Bronchial epithelial cell (primary cell): ENCODE measurements around the gene PLXNB2. TPM values are rescaled to one million over a fixed set of nuclear protein-coding genes. Genes with fewer than 3 reads are reported as not detected.
A peak's percentile ranks its signal among the peaks of the same experiment; 100 is the strongest.

Experiments
- DNase-seq: peaks from one replicate; pipeline ENCODE4 v3.0.0-alpha.2; 2010; ENCODE audit warnings: low read depth
- FAIRE-seq: peaks from 2 replicates; lab custom pipeline; 2011; peaks lifted over from hg19 to GRCh38; lab: Jason Lieb, UNC
- H3K27me3 ChIP-seq: 2 replicates; pipeline ENCODE4 v1.5.1; 2011; ENCODE audit warnings: low read length; ENCODE audit not compliant: control insufficient read depth, insufficient read depth
- H3K36me3 ChIP-seq: 2 replicates; pipeline ENCODE4 v1.5.1; 2011; ENCODE audit warnings: low read length; ENCODE audit not compliant: control insufficient read depth, insufficient read depth
- H3K4me3 ChIP-seq: 2 replicates; pipeline ENCODE4 v1.5.1; 2011; ENCODE audit warnings: mild to moderate bottlenecking, low read depth, low read length, control low read depth
- CTCF ChIP-seq: IDR thresholded peaks from 2 replicates; pipeline ENCODE4 v1.5.1; 2011; ENCODE audit warnings: mild to moderate bottlenecking, moderate library complexity, low read length, control low read depth, inconsistent platforms; ENCODE audit not compliant: insufficient read depth, severe bottlenecking
- total RNA-seq: library from RNA; depleted of rRNA; stranded (reverse); fragments of >200 nt; gene quantifications from 2 replicates; pipeline ENCODE4 v1.2.1, GENCODE V29; 2014

PLXNB2 gene
- total RNA-seq, 1 donor from 2014 or later: 138 TPM

GRCh38 chr22:50317674-50318073, 10.2 kb upstream of the PLXNB2 start:
- DNase-seq: no peak
- Histone ChIP-seq H3K4me3 (no peak overlapping the region), H3K36me3 (no peaks in the 10 kb centered on the region), H3K27me3 (peaks cover 1% of the 10 kb centered on the region)
- FAIRE-seq: no peak
- TF ChIP-seq CTCF: no peak

- Histone ChIP-seq H3K36me3 (no peaks in the 10 kb centered on the region), H3K27me3 (peaks cover 1% of the 10 kb centered on the region), H3K4me3 (no peak overlapping the region)
- DNase-seq (no peak), FAIRE-seq (no peak)
- TF ChIP-seq CTCF: no peak
These were observed 9.7 kb upstream of the PLXNB2 start for GRCh38 chr22:50317178-50317577.

GRCh38 chr22:50316114-50317065, 8.9 kb upstream of the PLXNB2 start:
- DNase-seq (no peak), FAIRE-seq (no peak)
- no peaks in the 10 kb centered on the region for H3K36me3 ChIP-seq
- peaks cover 1% of the 10 kb centered on the region for H3K27me3 ChIP-seq
- H3K4me3 ChIP-seq: no peak overlapping the region
- TF ChIP-seq CTCF: no peak

GRCh38 chr22:50315289-50316113, 8.1 kb upstream of the PLXNB2 start:
- peak; percentile 23 for FAIRE-seq
- Histone ChIP-seq H3K36me3 (no peaks in the 10 kb centered on the region), H3K4me3 (no peak overlapping the region), H3K27me3 (peaks cover 1% of the 10 kb centered on the region)
- TF ChIP-seq CTCF: no peak
- no peak for DNase-seq

- no peak for TF ChIP-seq CTCF
- no peak for DNase-seq
- FAIRE-seq: no peak
These were observed 7.2 kb upstream of the PLXNB2 start for GRCh38 chr22:50314455-50315288.

More at GRCh38 chr22:50314455-50315288, 7.2 kb upstream of the PLXNB2 start:
- peaks cover 1% of the 10 kb centered on the region for H3K27me3 ChIP-seq
- H3K4me3 ChIP-seq: no peak overlapping the region
- no peaks in the 10 kb centered on the region for H3K36me3 ChIP-seq
